CD1c-positive myeloid dendritic cell (primary cell): ENCODE data around the gene IL17RE.
"Not testable (repeated sequence)": the region's sequence is repeated elsewhere in the genome, so short reads cannot be mapped to it uniquely, and the experiment has no call there.

ENCODE experiments used
- DNase-seq: peaks from one replicate; pipeline ENCODE4 v3.0.0-alpha.2; 2016; ENCODE audit errors: extremely low spot score

IL17RE gene

GRCh38 chr3:9881441-9881840 lies 21.2 kb upstream of the IL17RE start:
- no peak for DNase-seq

- no peak for DNase-seq
Observed at GRCh38 chr3:9883706-9884554, 18.7 kb upstream of the IL17RE start.

- no peak for DNase-seq
Observed at GRCh38 chr3:9884555-9885165, 18.0 kb upstream of the IL17RE start.

GRCh38 chr3:9886328-9886727 lies 16.3 kb upstream of the IL17RE start:
- DNase-seq = no peak

DNA sequence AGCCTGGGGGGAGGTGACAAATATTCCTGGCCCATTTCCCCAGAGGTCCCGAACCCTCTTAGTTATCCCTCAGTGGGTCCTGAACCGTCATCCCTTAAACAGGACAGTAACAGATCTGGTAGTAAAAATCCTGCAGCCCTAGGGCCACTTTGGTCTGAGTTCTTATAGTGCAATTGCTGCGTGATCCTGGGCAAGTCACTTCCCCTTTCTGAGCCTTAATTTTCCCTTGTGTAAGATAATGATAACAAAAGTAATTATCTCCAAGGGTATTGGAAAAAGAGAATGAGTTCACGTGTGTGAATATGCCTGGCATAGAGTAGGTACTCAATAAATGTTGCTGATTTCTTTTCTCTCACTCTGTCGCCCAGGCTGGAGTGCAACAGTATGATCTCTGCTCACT lies 15.2 kb upstream of the IL17RE start:
- no peak for DNase-seq

- DNase-seq = no peak
Observed at GRCh38 chr3:9888540-9888939, 14.1 kb upstream of the IL17RE start.

GRCh38 chr3:9889405-9889804 lies 13.2 kb upstream of the IL17RE start:
- no peak for DNase-seq

DNA sequence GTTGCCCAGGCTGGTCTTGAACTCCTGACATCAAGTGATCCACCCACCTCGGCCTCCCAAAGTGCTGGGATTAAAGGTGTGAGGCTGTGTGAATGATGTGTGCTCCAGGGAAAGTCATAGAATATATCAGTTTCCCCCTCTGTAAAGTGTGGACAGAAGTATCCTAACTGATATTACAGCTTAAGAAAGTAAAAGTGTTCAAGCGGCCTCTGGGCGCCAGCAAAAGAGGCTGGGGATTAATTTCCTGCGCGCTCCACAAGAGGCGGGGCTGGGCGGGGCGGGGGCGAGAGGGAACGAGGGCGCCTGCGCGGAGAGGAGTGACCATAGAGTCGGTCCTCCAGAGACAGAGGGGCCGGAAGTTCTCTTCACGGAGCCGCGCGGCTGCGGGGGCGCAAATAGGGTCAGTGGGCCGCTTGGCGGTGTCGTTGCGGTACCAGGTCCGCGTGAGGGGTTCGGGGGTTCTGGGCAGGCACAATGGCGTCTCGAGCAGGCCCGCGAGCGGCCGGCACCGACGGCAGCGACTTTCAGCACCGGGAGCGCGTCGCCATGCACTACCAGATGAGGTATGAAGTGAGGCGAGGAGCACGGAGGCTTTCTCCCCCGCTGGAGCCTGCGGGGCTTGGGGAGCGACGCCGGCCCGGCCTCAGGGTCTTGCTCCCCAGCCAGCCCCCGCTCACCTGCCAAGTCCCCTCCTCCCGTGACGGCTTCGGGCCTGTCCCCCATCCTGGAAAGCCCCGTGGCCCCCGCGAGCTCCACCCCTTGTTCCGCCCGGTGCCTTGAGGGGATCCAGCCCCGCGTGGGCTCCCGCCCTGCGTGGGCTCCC lies 12.2 kb upstream of the IL17RE start, which contains the start of gene JAGN1:
Gene JAGN1 (plus strand): TSS at position 362 of the 823 bp plus-strand sequence. CDS start 113 bp downstream, at position 475.
- DNase-seq = peak; percentile 97

DNA sequence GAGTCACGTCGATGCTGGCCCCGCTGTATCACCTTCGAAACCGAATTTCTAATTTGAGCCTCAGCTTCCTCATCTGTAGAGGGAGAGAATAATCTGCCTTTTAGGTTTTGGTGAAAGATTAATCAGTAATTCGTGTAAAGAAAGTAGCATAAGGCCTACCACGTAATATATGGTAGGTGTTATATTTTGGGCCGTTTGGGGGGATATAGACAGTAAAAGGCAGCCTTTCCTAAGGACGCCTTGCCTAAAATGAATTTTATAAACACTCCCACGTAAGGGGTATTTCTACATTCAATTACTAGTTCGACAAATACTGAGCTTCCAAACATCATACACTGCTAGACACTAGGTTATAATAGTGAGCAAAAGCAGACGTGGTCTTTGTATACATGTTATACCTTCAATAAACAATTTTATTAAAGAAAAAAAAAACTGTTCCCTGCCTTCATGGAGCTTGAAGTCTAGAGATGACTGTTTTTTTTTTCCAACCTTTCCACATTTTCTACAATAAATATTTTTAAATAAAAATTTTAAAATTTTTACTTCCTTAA lies 11.5 kb upstream of the IL17RE start:
- DNase-seq = no peak

GRCh38 chr3:9893739-9894138 lies 8.9 kb upstream of the IL17RE start:
- DNase-seq = no peak

GRCh38 chr3:9895715-9896114 lies 6.9 kb upstream of the IL17RE start:
- DNase-seq = not testable (repeated sequence)

- not testable (repeated sequence) for DNase-seq
Observed at GRCh38 chr3:9896755-9897407, 5.8 kb upstream of the IL17RE start.

DNA sequence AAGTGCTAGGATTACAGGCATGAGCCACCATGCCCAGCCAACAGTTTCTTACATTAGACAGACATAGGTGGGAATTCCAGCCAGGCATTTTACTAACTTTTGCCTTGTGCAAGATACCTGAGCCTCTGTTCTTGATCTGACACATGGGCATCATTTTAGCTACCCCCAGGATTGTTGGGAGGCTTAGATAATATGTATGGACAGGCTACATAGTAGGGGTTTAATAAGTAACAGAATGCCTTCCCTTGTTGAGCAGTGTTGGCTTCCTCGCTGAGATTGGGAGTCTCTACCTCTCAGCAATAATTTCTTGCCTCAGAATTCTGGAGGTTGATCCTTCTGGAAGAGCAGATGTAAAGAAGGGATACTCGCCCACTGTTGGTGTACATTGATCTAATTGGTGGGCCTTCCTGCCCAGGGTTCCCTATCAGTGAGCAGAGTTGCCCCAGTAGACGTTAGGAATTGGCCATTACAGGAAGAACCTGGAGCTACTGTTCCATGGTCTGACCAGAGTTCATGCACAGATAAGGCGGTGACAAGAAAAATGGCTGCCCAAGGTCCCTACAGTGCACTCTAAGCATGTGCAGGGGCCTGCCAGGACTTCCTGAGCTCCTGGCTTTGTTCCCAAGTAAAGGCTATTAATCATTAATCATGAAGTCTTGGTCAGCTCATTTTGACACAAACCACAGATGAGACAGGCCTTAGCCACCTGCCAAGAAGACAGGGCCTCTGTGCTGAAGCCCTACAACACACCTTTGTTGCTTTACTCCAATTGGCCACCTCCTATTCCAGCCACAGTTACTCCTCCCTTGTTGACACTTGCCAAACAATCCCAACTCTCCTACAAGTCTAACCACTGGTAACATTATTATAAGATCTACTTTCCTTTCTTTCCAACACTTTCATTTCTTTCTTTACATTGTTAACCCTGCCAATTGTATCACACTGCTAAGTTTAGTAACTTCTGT lies 5.0 kb upstream of the IL17RE start:
- DNase-seq = no peak

- DNase-seq = no peak
Observed at GRCh38 chr3:9898467-9899241, 4.0 kb upstream of the IL17RE start.

DNA sequence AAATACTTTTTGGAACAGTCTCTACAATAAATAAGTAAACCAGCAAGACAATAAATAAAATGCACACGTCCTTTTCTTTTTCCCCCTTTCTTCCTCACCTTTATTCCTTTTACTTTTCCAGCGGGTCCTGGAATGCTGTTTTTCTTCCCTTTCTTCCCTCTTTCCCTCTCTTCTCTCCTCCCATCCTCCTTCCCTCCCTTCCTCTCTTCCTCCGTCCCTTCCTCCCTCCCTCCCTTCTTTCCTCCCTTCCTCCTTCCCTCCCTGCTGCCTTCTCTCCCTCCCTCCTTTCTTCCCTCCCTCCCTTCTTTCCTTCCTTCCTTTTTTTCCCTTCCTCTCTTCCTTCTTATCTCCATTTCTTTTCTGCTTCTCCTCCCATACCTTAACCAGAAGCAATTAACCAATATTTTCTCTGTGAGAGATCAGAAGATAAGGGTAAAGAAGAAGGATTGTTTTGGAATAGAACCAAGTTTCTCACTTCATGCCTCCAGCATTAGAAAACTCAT lies 3.3 kb upstream of the IL17RE start:
- no peak for DNase-seq

GRCh38 chr3:9900965-9901415 lies 1.7 kb upstream of the IL17RE start:
- not testable (repeated sequence) for DNase-seq

DNA sequence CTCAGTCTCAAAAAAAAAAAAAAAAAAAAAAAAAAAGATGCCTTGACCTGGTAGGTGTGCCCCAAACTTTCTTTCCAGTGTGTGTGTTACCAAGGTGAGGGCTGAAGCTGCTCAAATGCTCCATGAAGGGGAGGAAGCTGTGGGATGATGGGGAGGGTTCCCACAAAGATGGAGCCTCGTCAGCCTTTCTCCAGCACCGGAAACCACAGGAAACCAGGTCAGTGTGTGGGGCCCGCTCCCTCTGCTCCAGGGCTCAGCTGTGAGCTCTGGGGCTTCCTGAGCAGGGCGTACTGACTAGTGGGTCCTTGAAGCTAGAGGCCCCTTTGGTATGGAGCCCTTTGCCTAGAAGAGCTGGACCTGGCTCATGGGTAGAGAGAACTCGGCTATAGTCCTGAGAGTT lies 681 bp upstream of the IL17RE start:
- DNase-seq = no peak

- peak; percentile 56 for DNase-seq
Observed at GRCh38 chr3:9903238-9903624, 583 bp downstream of the IL17RE start.

DNA sequence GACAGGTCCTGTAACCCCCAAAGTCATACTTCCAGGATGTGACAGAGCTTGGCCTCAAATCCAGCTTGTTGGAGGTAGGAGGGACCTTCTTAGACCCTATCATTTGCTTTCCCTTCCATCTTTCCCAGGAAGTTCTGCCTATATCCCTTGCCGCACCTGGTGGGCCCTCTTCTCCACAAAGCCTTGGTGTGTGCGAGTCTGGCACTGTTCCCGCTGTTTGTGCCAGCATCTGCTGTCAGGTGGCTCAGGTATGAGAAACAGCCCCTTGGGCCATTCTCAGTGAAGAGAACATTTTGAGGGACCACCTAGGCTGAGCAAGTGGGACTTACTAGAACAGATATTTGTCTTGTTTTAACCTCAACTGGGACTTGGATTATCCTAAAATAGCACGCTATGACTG lies 1.3 kb downstream of the IL17RE start:
- no peak for DNase-seq
